NCI-H446 (cell line): Measurements from ENCODE around the gene RAPSN.
A peak's percentile ranks its signal among the peaks of the same experiment; 100 is the strongest.

Source experiments
- DNase-seq, 2 experiments: peaks; one replicate each; lab custom pipeline; 2025; lab: John Stamatoyannopoulos, UW

Gene RAPSN

GRCh38 chr11:47448566-47449427, at the start of gene RAPSN:
Gene RAPSN (minus strand): TSS chr11:47449136. CDS start chr11:47448964, 172 bp downstream.
- DNase-seq, result no peak

GRCh38 chr11:47498149-47498548, 49.2 kb upstream of the RAPSN start:
- no peak for DNase-seq

GRCh38 chr11:47496808-47497207, 47.9 kb upstream of the RAPSN start:
- DNase-seq, result no peak

- DNase-seq, result no peak
Observed at GRCh38 chr11:47495856-47496217, 46.9 kb upstream of the RAPSN start.

- no peak for DNase-seq
Observed at GRCh38 chr11:47495011-47495855, 46.3 kb upstream of the RAPSN start.

GRCh38 chr11:47489395-47489755, 40.4 kb upstream of the RAPSN start:
- no peak for DNase-seq

GRCh38 chr11:47488674-47489394, 39.9 kb upstream of the RAPSN start:
- DNase-seq, result no peak

GRCh38 chr11:47488111-47488510, 39.2 kb upstream of the RAPSN start:
- no peak for DNase-seq

GRCh38 chr11:47487421-47487820, 38.5 kb upstream of the RAPSN start:
- DNase-seq, result no peak

- DNase-seq, result no peak
Observed at GRCh38 chr11:47485107-47485506, 36.2 kb upstream of the RAPSN start.

GRCh38 chr11:47483457-47483856, 34.5 kb upstream of the RAPSN start:
- no peak for DNase-seq

- DNase-seq, result no peak
Observed at GRCh38 chr11:47480762-47481161, 31.8 kb upstream of the RAPSN start.

- no peak for DNase-seq
Observed at GRCh38 chr11:47478651-47479329, 29.9 kb upstream of the RAPSN start.

GRCh38 chr11:47477753-47478152, 28.8 kb upstream of the RAPSN start:
- DNase-seq, result no peak

- no peak for DNase-seq
Observed at GRCh38 chr11:47477323-47477722, 28.4 kb upstream of the RAPSN start.

GRCh38 chr11:47470671-47471070, 21.7 kb upstream of the RAPSN start:
- no peak for DNase-seq

GRCh38 chr11:47469361-47470179, 20.6 kb upstream of the RAPSN start:
- DNase-seq, result no peak

- no peak for DNase-seq
Observed at GRCh38 chr11:47468598-47469214, 19.8 kb upstream of the RAPSN start.

- no peak for DNase-seq
Observed at GRCh38 chr11:47467357-47467756, 18.4 kb upstream of the RAPSN start.

- peak; percentile 87 to 93 for DNase-seq
Observed at GRCh38 chr11:47466701-47467250, 17.8 kb upstream of the RAPSN start.
